HG03558 (cell line): ENCODE data around the gene PAPOLA.
"Not testable (repeated sequence)": the region's sequence is repeated elsewhere in the genome, so short reads cannot be mapped to it uniquely, and the experiment has no call there.

Source experiments
- ATAC-seq: cut with Tn5 transposase; IDR thresholded peaks from one replicate; pipeline ENCODE4 v1.9.1; 2021; ENCODE audit warnings: moderate number of reproducible peaks; ENCODE audit not compliant: unreplicated experiment; ENCODE audit errors: extremely low read depth

The PAPOLA gene

GRCh38 chr14:96501740-96502620 lies at the start of gene PAPOLA:
Gene PAPOLA, plus strand, starts transcription at chr14:96502382. Its CDS starts 211 bp downstream, at chr14:96502593.
- peak; percentile 82 for ATAC-seq

- ATAC-seq = no peak
Observed at GRCh38 chr14:96452684-96453083, 49.5 kb upstream of the PAPOLA start.

- ATAC-seq = no peak
Observed at GRCh38 chr14:96455588-96455987, 46.6 kb upstream of the PAPOLA start.

- ATAC-seq = no peak
Observed at GRCh38 chr14:96459851-96460250, 42.3 kb upstream of the PAPOLA start.

- ATAC-seq = no peak
Observed at GRCh38 chr14:96461950-96462798, 40.0 kb upstream of the PAPOLA start.

- no peak for ATAC-seq
Observed at GRCh38 chr14:96464136-96464535, 38.0 kb upstream of the PAPOLA start.

GRCh38 chr14:96466918-96467317 lies 35.3 kb upstream of the PAPOLA start:
- no peak for ATAC-seq

- ATAC-seq = no peak
Observed at GRCh38 chr14:96470331-96470730, 31.9 kb upstream of the PAPOLA start.

- not testable (repeated sequence) for ATAC-seq
Observed at GRCh38 chr14:96470967-96471366, 31.2 kb upstream of the PAPOLA start.

- ATAC-seq = no peak
Observed at GRCh38 chr14:96478119-96478518, 24.1 kb upstream of the PAPOLA start.

GRCh38 chr14:96479435-96480146 lies 22.6 kb upstream of the PAPOLA start:
- ATAC-seq = no peak

GRCh38 chr14:96481731-96482314 lies 20.4 kb upstream of the PAPOLA start:
- ATAC-seq = no peak

GRCh38 chr14:96482986-96483385 lies 19.2 kb upstream of the PAPOLA start:
- no peak for ATAC-seq

- ATAC-seq = no peak
Observed at GRCh38 chr14:96484399-96484798, 17.8 kb upstream of the PAPOLA start.

GRCh38 chr14:96486705-96487104 lies 15.5 kb upstream of the PAPOLA start:
- ATAC-seq = no peak

GRCh38 chr14:96489327-96489726 lies 12.9 kb upstream of the PAPOLA start:
- ATAC-seq = no peak

- no peak for ATAC-seq
Observed at GRCh38 chr14:96493178-96493577, 9.0 kb upstream of the PAPOLA start.

- no peak for ATAC-seq
Observed at GRCh38 chr14:96494331-96494730, 7.9 kb upstream of the PAPOLA start.

GRCh38 chr14:96497087-96497486 lies 5.1 kb upstream of the PAPOLA start:
- no peak for ATAC-seq

GRCh38 chr14:96497586-96497985 lies 4.6 kb upstream of the PAPOLA start:
- ATAC-seq = no peak
